Activated CD4-positive, alpha-beta memory T cell treated with anti-CD3 and anti-CD28 coated beads for 36 hours (primary cell): ENCODE data around the gene IGLL5. TPM values are rescaled to one million over a fixed set of nuclear protein-coding genes. Genes with fewer than 3 reads are reported as not detected.

Experiments
- CTCF ChIA-PET: fragments of 350-600 bp; sonication (Branson Sonifier 250); formaldehyde crosslinking; loops from one replicate; lab custom pipeline; 2021; ENCODE audit warnings: antibody characterized with exemption, inconsistent platforms; lab: Charles Lee
- POLR2A ChIA-PET: fragments of 350-600 bp; sonication (Branson Sonifier 250); formaldehyde crosslinking; loops from one replicate; lab custom pipeline; 2021; ENCODE audit warnings: antibody characterized with exemption; lab: Charles Lee
- DNase-seq: peaks from one replicate; pipeline ENCODE4 v3.0.0-alpha.2; 2020
- H3K27ac Mint-ChIP-seq: one replicate; pipeline ENCODE4 v1.8.0; 2021; ENCODE audit warnings: mixed read lengths
- H3K27me3 Mint-ChIP-seq: one replicate; pipeline ENCODE4 v1.8.0; 2021; ENCODE audit warnings: mixed read lengths
- H3K36me3 Mint-ChIP-seq: one replicate; pipeline ENCODE4 v1.8.0; 2021; ENCODE audit warnings: mixed read lengths
- H3K4me1 Mint-ChIP-seq: one replicate; pipeline ENCODE4 v1.8.0; 2021; ENCODE audit warnings: low read depth, mixed read lengths
- H3K4me3 Mint-ChIP-seq: one replicate; pipeline ENCODE4 v1.8.0; 2021; ENCODE audit warnings: mild to moderate bottlenecking, mixed read lengths
- H3K9me3 Mint-ChIP-seq: one replicate; pipeline ENCODE4 v1.8.0; 2021; ENCODE audit warnings: mixed read lengths
- intact Hi-C: fragments of 100-400 bp; cut with micrococcal nuclease; formaldehyde crosslinking; loops from one replicate; pipeline ENCODE4 v1.15.1; 2023
- microRNA-seq: library from miRNA; unstranded; fragments of <30 nt; microRNA quantifications from one replicate; pipeline ENCODE4 v1.2.0, GENCODE V29; 2022; ENCODE audit warnings: borderline number of aligned reads, borderline microRNAs expressed, borderline replicate concordance
- total RNA-seq, 2 experiments: library from RNA; stranded (reverse); gene quantifications; one replicate each; pipeline ENCODE4 v1.2.3, GENCODE V29; 2021

Gene IGLL5
- total RNA-seq, 2 experiments from 2014 or later: not detected

GRCh38 chr22:22942511-22943329 lies 55.1 kb downstream of the IGLL5 start:
- intact Hi-C loops: loop anchor here (1.0 to 5.0 kb wide), 2 partner anchors 55 to 94 kb away; partner anchors contain the start of gene IGLL5
- Mint-ChIP-seq H3K27me3 (peaks cover 4% of the 10 kb centered on the region), H3K27ac (no peak overlapping the region), H3K4me3 (no peak overlapping the region), H3K4me1 (peaks cover 5% of the 10 kb centered on the region), H3K9me3 (no peaks in the 10 kb centered on the region), H3K36me3 (no peaks in the 10 kb centered on the region)
- peak; percentile 83 for DNase-seq
- ChIA-PET POLR2A (no interaction called here), CTCF (interaction anchor here (0.7 to 5.2 kb wide), 20 partner anchors 8 to 233 kb away, joined by 3 to 44 read pairs (median 4); no protein-coding TSS in a partner anchor)

GRCh38 chr22:22943521-22944267 lies 56.1 kb downstream of the IGLL5 start:
- Mint-ChIP-seq H3K27ac (no peak overlapping the region), H3K36me3 (no peaks in the 10 kb centered on the region), H3K4me3 (no peak overlapping the region), H3K27me3 (peaks cover 7% of the 10 kb centered on the region), H3K9me3 (no peaks in the 10 kb centered on the region), H3K4me1 (peaks cover 5% of the 10 kb centered on the region)
- CTCF ChIA-PET: interaction anchor here (0.8 to 5.2 kb wide), 13 partner anchors 10 to 234 kb away, joined by 3 to 44 read pairs (median 4); no protein-coding TSS in a partner anchor
- no peak for DNase-seq
- intact Hi-C loops: loop anchor here (5.0 kb wide), 1 partner anchor 56 kb away; the partner anchor contains the start of gene IGLL5
- POLR2A ChIA-PET: no interaction called here

- ChIA-PET CTCF (interaction anchor here (0.8 to 5.2 kb wide), 5 partner anchors 12 to 158 kb away, joined by 3 to 44 read pairs (median 13); no protein-coding TSS in a partner anchor), POLR2A (no interaction called here)
- peak; percentile 3 for DNase-seq
- Mint-ChIP-seq H3K27ac (no peak overlapping the region), H3K36me3 (no peaks in the 10 kb centered on the region), H3K4me3 (no peak overlapping the region), H3K9me3 (no peaks in the 10 kb centered on the region), H3K4me1 (peaks cover 5% of the 10 kb centered on the region), H3K27me3 (peaks cover 8% of the 10 kb centered on the region)
- intact Hi-C loops: loop anchor here (5.0 kb wide), 1 partner anchor 57 kb away; the partner anchor contains the start of gene IGLL5
These were observed 56.8 kb downstream of the IGLL5 start for GRCh38 chr22:22944268-22944985.

- peak; percentile 3 for DNase-seq
- intact Hi-C loops: no loop called here
- peaks cover 12% of the 10 kb centered on the region for H3K27me3 Mint-ChIP-seq
- no peak overlapping the region for H3K4me3 Mint-ChIP-seq
- ChIA-PET CTCF (interaction anchor here (2.7 to 5.2 kb wide), 2 partner anchors 11 to 135 kb away, joined by 13 to 44 read pairs; no protein-coding TSS in a partner anchor), POLR2A (no interaction called here)
- no peak overlapping the region for H3K27ac Mint-ChIP-seq
- H3K36me3 Mint-ChIP-seq: no peaks in the 10 kb centered on the region
- H3K9me3 Mint-ChIP-seq: no peaks in the 10 kb centered on the region
- H3K4me1 Mint-ChIP-seq: peaks cover 5% of the 10 kb centered on the region
These were observed 57.6 kb downstream of the IGLL5 start for GRCh38 chr22:22945195-22945594.

Small RNAs within 50 kb of the gene (microRNA-seq; reads per million reads assigned to microRNA genes)
- not detected for gene MIR5571

Other genes with a start within 250 kb of the IGLL5 start
- gene GGTLC2, start 243.2 kb upstream of the IGLL5 start, total RNA-seq: not detected
- gene GNAZ, start 182.7 kb downstream of the IGLL5 start, total RNA-seq: 1 to 10 TPM; 1.6 to 2.2 TPM